ENCODE data around the gene MFSD12. TPM values are rescaled to one million over a fixed set of nuclear protein-coding genes. Genes with fewer than 3 reads are reported as not detected.

The MFSD12 gene
- total RNA-seq, 1 donor from 2014 or later = 76.9 TPM

GRCh38 chr19:3573858-3574637, 16.7 kb upstream of the MFSD12 start:
- Mint-ChIP-seq H3K4me1 (peaks cover 19% of the 10 kb centered on the region), H3K27me3 (no peaks in the 10 kb centered on the region), H3K27ac (no peak overlapping the region), H3K36me3 (ENCODE audit: low read depth) (peaks cover 11% of the 10 kb centered on the region), H3K4me3 (peak overlapping the region; percentile 70), H3K9me3 (no peaks in the 10 kb centered on the region)
- TF ChIP-seq CTCF (IDR thresholded peaks at IDR 0.05) = no peak
- CTCF ChIA-PET = no interaction called here
- DNase-seq (peak; percentile 63), ATAC-seq (ENCODE audit: low read depth) (peak; percentile 21)
- intact Hi-C loops (cut with micrococcal nuclease) = loop anchor here (5.0 to 10.0 kb wide), 3 partner anchors 188 to 398 kb away; partner anchors contain the start of genes APBA3, DAPK3, MRPL54 and NCLN
- POLR2A ChIA-PET = interaction anchor here (0.6 to 1.8 kb wide), 4 partner anchors 17 to 1271 kb away, joined by 3 to 7 read pairs (median 3); partner anchors contain the start of genes MFSD12 and MRPL54

DNA sequence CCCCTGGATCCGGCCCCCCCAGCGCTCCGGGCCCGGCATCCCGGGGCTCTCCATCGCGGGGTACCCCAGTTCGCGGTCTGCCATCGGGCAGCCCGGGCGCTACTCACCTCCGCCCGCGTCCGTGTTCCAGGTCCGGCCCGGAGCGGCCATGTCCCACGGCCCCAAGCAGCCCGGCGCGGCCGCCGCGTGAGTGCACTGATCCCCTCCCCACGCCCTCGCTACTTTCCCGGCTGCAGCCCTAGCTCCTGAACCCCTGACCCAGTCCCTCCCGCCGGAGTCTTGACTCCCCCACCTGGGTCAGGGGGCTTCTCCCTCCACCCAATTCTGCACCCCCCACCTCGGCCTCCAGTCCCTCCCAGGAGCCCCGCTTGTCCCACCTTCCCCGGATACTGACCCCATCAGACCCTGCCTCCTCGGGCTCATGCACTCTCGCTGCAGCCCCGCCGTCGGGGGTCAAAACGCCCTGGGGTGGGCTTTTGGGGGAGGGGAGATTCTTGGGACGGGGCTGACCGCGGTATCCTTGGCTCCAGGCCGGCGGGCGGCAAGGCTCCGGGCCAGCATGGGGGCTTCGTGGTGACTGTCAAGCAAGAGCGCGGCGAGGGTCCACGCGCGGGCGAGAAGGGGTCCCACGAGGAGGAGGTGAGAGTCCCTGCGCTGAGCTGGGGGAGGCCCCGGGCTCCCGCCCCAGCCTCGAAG, 15.9 kb upstream of the MFSD12 start:
- ChIA-PET POLR2A (interaction anchor here (0.6 to 1.8 kb wide), 5 partner anchors 16 to 189 kb away, joined by 3 to 7 read pairs (median 3); partner anchors contain the start of genes MFSD12 and MRPL54), CTCF (no interaction called here)
- Mint-ChIP-seq H3K9me3 (no peaks in the 10 kb centered on the region), H3K27ac (no peak overlapping the region), H3K27me3 (no peaks in the 10 kb centered on the region), H3K4me3 (peak overlapping the region; percentile 80), H3K36me3 (ENCODE audit: low read depth) (peaks cover 9% of the 10 kb centered on the region), H3K4me1 (peaks cover 19% of the 10 kb centered on the region)
- ATAC-seq (ENCODE audit: low read depth) = no peak
- intact Hi-C loops (cut with micrococcal nuclease) = loop anchor here (5.0 to 10.0 kb wide), 3 partner anchors 189 to 399 kb away; partner anchors contain the start of genes APBA3, DAPK3, MRPL54 and NCLN
- no peak for TF ChIP-seq CTCF (IDR thresholded peaks at IDR 0.05)
- DNase-seq = no peak

- Mint-ChIP-seq H3K27me3 (no peaks in the 10 kb centered on the region), H3K4me1 (peaks cover 19% of the 10 kb centered on the region), H3K9me3 (no peaks in the 10 kb centered on the region), H3K27ac (peak within 1 kb of the TSS; percentile 53), H3K4me3 (peak within 1 kb of the TSS; percentile 81), H3K36me3 (ENCODE audit: low read depth) (peaks cover 9% of the 10 kb centered on the region)
- intact Hi-C loops (cut with micrococcal nuclease) = loop anchor here (1.0 to 10.0 kb wide), 7 partner anchors 16 to 609 kb away; partner anchors contain the start of genes ANKRD24, APBA3, DAPK3 and FZR1
- ATAC-seq (ENCODE audit: low read depth) (no peak), DNase-seq (no peak)
- TF ChIP-seq CTCF (IDR thresholded peaks at IDR 0.05) = no peak
- ChIA-PET POLR2A (interaction anchor here (0.6 to 0.8 kb wide), 2 partner anchors 18 to 21 kb away, joined by 3 to 6 read pairs; no protein-coding TSS in a partner anchor), CTCF (no interaction called here)
These were observed 15.4 kb upstream of the MFSD12 start, which contains the start of gene HMG20B for GRCh38 chr19:3572855-3573161. TSS of gene HMG20B (plus strand) at chr19:3572944. CDS start at chr19:3573310, 366 bp downstream.

- peaks cover 19% of the 10 kb centered on the region for H3K4me1 Mint-ChIP-seq
- ATAC-seq (ENCODE audit: low read depth) = peak; percentile 95
These were observed 14.9 kb upstream of the MFSD12 start for GRCh38 chr19:3572132-3572854.

More at GRCh38 chr19:3572132-3572854, 14.9 kb upstream of the MFSD12 start:
- intact Hi-C loops (cut with micrococcal nuclease) = loop anchor here (1.0 to 10.0 kb wide), 7 partner anchors 15 to 610 kb away; partner anchors contain the start of genes ANKRD24, APBA3, DAPK3 and FZR1
- ChIA-PET CTCF (no interaction called here), POLR2A (interaction anchor here (0.8 kb wide), 1 partner anchor 18 kb away, joined by 3 read pairs; no protein-coding TSS in a partner anchor)
- no peaks in the 10 kb centered on the region for H3K27me3 Mint-ChIP-seq
- peak overlapping the region; percentile 53 for H3K27ac Mint-ChIP-seq
- peak; percentile 94 for DNase-seq
- peaks cover 9% of the 10 kb centered on the region for H3K36me3 Mint-ChIP-seq (ENCODE audit: low read depth)
- TF ChIP-seq CTCF (IDR thresholded peaks at IDR 0.05) = no peak
- H3K4me3 Mint-ChIP-seq = peak overlapping the region; percentile 81
- H3K9me3 Mint-ChIP-seq = no peaks in the 10 kb centered on the region

All from activated B cell treated with CpG ODN at 0.5 μM for 24 hours (primary cell).